ENCODE results near the gene SLC35E2B.
"Not testable (repeated sequence)": the region's sequence is repeated elsewhere in the genome, so short reads cannot be mapped to it uniquely, and the experiment has no call there.

- TF ChIP-seq CTCF (IDR thresholded peaks at IDR 0.05; ENCODE audit: insufficient read depth, low read length); REST (IDR thresholded peaks at IDR 0.05; ENCODE audit: insufficient replicate concordance, low read depth); POLR2AphosphoS5 (IDR thresholded peaks at IDR 0.05; ENCODE audit: low read depth); GABPA (IDR thresholded peaks at IDR 0.05; ENCODE audit: low read depth): not testable (repeated sequence)
Measured at GRCh38 chr1:1640711-1641461, 51.7 kb downstream of the SLC35E2B start.

Measured in HL-60 (cell line).